ENCODE measurements around the gene OSBPL8. TPM values are rescaled to one million over a fixed set of nuclear protein-coding genes. Genes with fewer than 3 reads are reported as not detected.

Gene OSBPL8
- total RNA-seq, 4 donors from 2014 or later, result 65.8 to 73.5 (median 66.7) TPM

GRCh38 chr12:76449993-76450392 is 109.6 kb downstream of the OSBPL8 start:
- WGBS, 2 donors (ENCODE audit: low coverage in 1 of 2), result 94 to 96% methylated on average over 3 of the region's 3 CpGs
- no peak for ATAC-seq
- Histone ChIP-seq H3K27me3 (no peaks in the 10 kb centered on the region), H3K4me1 (peaks cover 0 to 5% (median 0%) of the 10 kb centered on the region in 3 donors), H3K4me3 (no peak overlapping the region), H3K27ac (no peak overlapping the region), H3K9me3 (no peaks in the 10 kb centered on the region), H3K36me3 (peaks cover 0 to 9% of the 10 kb centered on the region in 2 donors)
- TF ChIP-seq POLR2AphosphoS5 (IDR thresholded peaks at IDR 0.05) (no peak), EP300 (IDR thresholded peaks at IDR 0.05) (no peak), CTCF (IDR thresholded peaks at IDR 0.05) (no peak), POLR2A (IDR thresholded peaks at IDR 0.05) (no peak)

DNA sequence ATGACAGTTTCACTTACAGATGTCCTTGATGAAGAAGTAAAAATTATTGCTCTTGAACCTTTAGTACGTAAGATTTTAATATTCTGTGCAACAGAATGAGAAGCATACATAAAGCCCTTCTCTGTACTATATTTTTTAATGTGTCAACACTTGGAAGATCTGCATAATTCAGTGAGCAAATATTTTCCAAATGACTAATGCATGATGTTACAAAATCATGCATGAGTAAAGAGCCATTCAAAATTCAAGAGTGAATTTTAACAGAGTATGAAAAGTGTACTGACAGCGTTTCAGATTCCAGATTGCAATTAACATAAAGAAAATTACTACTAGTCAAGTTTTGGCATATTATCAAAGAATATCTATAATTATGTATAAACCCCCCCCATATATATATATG is 110.0 kb downstream of the OSBPL8 start:
- Histone ChIP-seq H3K4me3 (no peak overlapping the region), H3K27ac (no peak overlapping the region), H3K9me3 (no peaks in the 10 kb centered on the region), H3K4me1 (peaks cover 0 to 6% (median 0%) of the 10 kb centered on the region in 3 donors), H3K27me3 (no peaks in the 10 kb centered on the region), H3K36me3 (peaks cover 0 to 9% of the 10 kb centered on the region in 2 donors)
- 67 to 88% methylated on average over 2 of the region's 2 CpGs for WGBS, 2 donors (ENCODE audit: low coverage in 1 of 2)
- ATAC-seq, result no peak
- TF ChIP-seq CTCF (IDR thresholded peaks at IDR 0.05), result no peak
- TF ChIP-seq EP300 (IDR thresholded peaks at IDR 0.05), result no peak
- no peak for TF ChIP-seq POLR2AphosphoS5 (IDR thresholded peaks at IDR 0.05)
- no peak for TF ChIP-seq POLR2A (IDR thresholded peaks at IDR 0.05)

- no peaks in the 10 kb centered on the region for H3K27me3 ChIP-seq
- no peak overlapping the region for H3K27ac ChIP-seq
- H3K4me3 ChIP-seq, result no peak overlapping the region
- no peak for TF ChIP-seq EP300 (IDR thresholded peaks at IDR 0.05)
- no peak for TF ChIP-seq CTCF (IDR thresholded peaks at IDR 0.05)
- no peak for TF ChIP-seq POLR2AphosphoS5 (IDR thresholded peaks at IDR 0.05)
- TF ChIP-seq POLR2A (IDR thresholded peaks at IDR 0.05), result no peak
- peaks cover 0 to 11% (median 0%) of the 10 kb centered on the region in 3 donors for H3K4me1 ChIP-seq
- ATAC-seq, result no peak
- H3K9me3 ChIP-seq, result no peaks in the 10 kb centered on the region
- H3K36me3 ChIP-seq, result peaks cover 0 to 9% of the 10 kb centered on the region in 2 donors
- 67 to 71% methylated on average over 1 of the region's 1 CpG for WGBS, 2 donors (ENCODE audit: low coverage in 1 of 2)
These were observed 110.6 kb downstream of the OSBPL8 start for GRCh38 chr12:76449016-76449415.

- no peaks in the 10 kb centered on the region for H3K27me3 ChIP-seq
- 92 to 93% methylated on average over 1 of the region's 1 CpG for WGBS, 2 donors (ENCODE audit: low coverage in 1 of 2)
- H3K27ac ChIP-seq, result no peak overlapping the region
- H3K4me3 ChIP-seq, result no peak overlapping the region
- peaks cover 0 to 14% (median 0%) of the 10 kb centered on the region in 3 donors for H3K4me1 ChIP-seq
- H3K36me3 ChIP-seq, result peaks cover 0 to 9% of the 10 kb centered on the region in 2 donors
- ATAC-seq, result no peak
- H3K9me3 ChIP-seq, result no peaks in the 10 kb centered on the region
- TF ChIP-seq CTCF (IDR thresholded peaks at IDR 0.05) (no peak), POLR2A (IDR thresholded peaks at IDR 0.05) (no peak), EP300 (IDR thresholded peaks at IDR 0.05) (no peak), POLR2AphosphoS5 (IDR thresholded peaks at IDR 0.05) (no peak)
These were observed 113.5 kb downstream of the OSBPL8 start for GRCh38 chr12:76446090-76446489.

DNA sequence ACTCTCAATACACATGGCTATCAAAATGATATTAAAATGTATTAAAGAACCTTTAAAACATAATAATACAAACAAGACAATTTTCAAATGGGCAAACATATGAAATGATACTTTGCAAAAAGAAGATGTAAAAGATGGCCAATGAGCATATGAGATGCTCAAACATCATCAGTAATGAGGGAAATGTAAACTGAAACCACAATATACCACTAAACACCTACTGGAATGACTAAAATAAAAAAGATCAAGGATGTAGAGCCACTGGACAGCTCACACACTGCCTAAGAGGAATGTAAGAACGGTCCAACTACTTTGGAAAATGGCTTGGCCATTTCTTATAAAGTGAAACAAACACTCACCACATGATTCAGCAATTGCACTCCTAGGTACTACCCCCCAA is 114.1 kb downstream of the OSBPL8 start:
- TF ChIP-seq CTCF (IDR thresholded peaks at IDR 0.05), result no peak
- TF ChIP-seq POLR2AphosphoS5 (IDR thresholded peaks at IDR 0.05), result no peak
- no peak for TF ChIP-seq EP300 (IDR thresholded peaks at IDR 0.05)
- no peak for TF ChIP-seq POLR2A (IDR thresholded peaks at IDR 0.05)
- H3K4me3 ChIP-seq, result no peak overlapping the region
- no peaks in the 10 kb centered on the region for H3K9me3 ChIP-seq
- ATAC-seq, result no peak
- H3K36me3 ChIP-seq, result peaks cover 0 to 9% of the 10 kb centered on the region in 2 donors
- no peak overlapping the region for H3K27ac ChIP-seq
- peaks cover 0 to 18% (median 0%) of the 10 kb centered on the region in 3 donors for H3K4me1 ChIP-seq
- WGBS, 2 donors (ENCODE audit: low coverage in 1 of 2), result 55 to 71% methylated on average over 1 of the region's 1 CpG
- no peaks in the 10 kb centered on the region for H3K27me3 ChIP-seq
